ACC112 (cell line): Measurements from ENCODE around the gene CD7.

Experiments
- H2AFZ ChIP-seq: fragments of 200-600 bp; sonication (generic); one replicate; pipeline ENCODE4 v1.6.0; 2017; ENCODE audit warnings: antibody characterized with exemption, low read length; ENCODE audit not compliant: unreplicated experiment
- H3K27ac ChIP-seq: fragments of 200-600 bp; sonication (generic); 2 replicates; pipeline ENCODE4 v1.5.1; 2014; ENCODE audit warnings: low read depth, mild to moderate bottlenecking, antibody characterized with exemption, low read length, moderate library complexity
- H3K27me3 ChIP-seq: fragments of 200-600 bp; sonication (generic); 2 replicates; pipeline ENCODE4 v1.6.1; 2014; ENCODE audit warnings: mild to moderate bottlenecking, antibody characterized with exemption, low read length, moderate library complexity, mixed read lengths; ENCODE audit not compliant: insufficient read depth
- H3K36me3 ChIP-seq: fragments of 200-600 bp; sonication (generic); 2 replicates; pipeline ENCODE4 v1.6.1; 2016; ENCODE audit warnings: mild to moderate bottlenecking, antibody characterized with exemption, low read length, moderate library complexity, mixed read lengths; ENCODE audit not compliant: insufficient read depth
- H3K4me1 ChIP-seq: fragments of 200-600 bp; sonication (generic); one replicate; pipeline ENCODE4 v1.6.1; 2016; ENCODE audit warnings: low read length, mixed read lengths; ENCODE audit not compliant: insufficient read depth, unreplicated experiment, control insufficient read depth
- H3K4me3 ChIP-seq: fragments of 200-600 bp; sonication (generic); 2 replicates; pipeline ENCODE4 v1.5.1; 2014; ENCODE audit warnings: mild to moderate bottlenecking, low read depth, low read length
- H3K79me2 ChIP-seq: fragments of 200-600 bp; sonication (generic); one replicate; pipeline ENCODE4 v1.6.0; 2016; ENCODE audit warnings: low read length; ENCODE audit not compliant: control insufficient read depth, unreplicated experiment, insufficient read depth

The CD7 gene

DNA sequence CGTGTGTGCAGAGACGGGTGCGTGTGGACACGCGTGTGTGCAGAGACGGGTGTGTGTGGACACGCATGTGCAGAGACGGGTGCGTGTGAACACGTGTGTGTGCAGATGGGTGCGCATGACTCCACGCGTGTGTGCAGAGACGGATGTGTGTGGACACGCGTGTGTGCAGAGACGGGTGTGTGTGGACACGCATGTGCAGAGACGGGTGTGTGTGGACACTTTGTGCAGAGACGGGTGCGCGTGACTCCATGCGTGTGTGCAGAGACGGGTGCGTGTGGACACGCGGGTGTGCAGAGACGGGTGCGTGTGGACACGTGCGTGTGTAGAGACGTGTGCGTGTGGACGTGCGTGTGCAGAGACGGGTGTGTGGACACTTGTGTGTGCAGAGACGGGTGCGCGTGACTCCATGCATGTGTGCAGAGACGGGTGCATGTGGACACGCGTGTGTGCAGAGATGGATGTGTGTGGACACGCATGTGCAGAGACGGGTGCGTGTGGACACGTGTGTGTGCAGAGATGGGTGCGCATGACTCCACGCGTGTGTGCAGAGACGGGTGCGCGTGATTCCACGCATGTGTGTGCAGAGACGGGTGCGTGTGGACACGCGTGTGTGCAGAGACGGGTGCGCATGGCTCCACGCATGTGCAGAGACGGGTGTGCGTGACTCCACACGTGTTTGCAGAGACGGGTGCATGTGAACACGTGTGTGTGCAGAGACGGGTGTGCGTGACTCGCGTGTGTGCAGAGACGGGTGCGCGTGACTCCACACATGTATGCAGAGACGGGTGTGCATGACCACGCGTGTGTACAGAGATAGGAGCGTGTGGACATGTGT, 1.6 kb upstream of the CD7 start:
- Histone ChIP-seq H3K4me3 (no peak overlapping the region), H3K4me1 (peaks cover 7% of the 10 kb centered on the region), H3K79me2 (no peaks in the 10 kb centered on the region), H3K36me3 (no peaks in the 10 kb centered on the region), H3K27me3 (peaks cover 17% of the 10 kb centered on the region; the same call in 1 of the 2 replicates), H2AFZ (no peak overlapping the region), H3K27ac (no peak overlapping the region)

DNA sequence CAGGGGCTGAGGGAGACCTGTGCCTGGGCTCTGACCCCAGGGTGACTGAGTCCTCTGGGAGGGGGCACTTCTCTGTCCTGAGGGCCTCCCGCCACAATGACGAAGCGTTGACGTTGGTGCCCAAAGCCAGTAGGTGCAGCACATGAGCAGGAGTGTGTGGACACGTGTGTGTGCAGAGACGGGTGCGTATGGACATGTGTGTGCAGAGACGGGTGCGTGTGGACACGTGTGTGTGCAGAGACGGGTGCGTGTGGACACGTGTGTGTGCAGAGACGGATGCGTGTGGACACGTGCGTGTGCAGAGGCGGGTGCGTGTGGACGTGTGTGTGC, 726 bp upstream of the CD7 start:
- peaks cover 7% of the 10 kb centered on the region for H3K4me1 ChIP-seq
- H3K79me2 ChIP-seq: no peaks in the 10 kb centered on the region
- no peak overlapping the region for H2AFZ ChIP-seq
- H3K27ac ChIP-seq: no peak overlapping the region
- H3K4me3 ChIP-seq: no peak overlapping the region
- no peaks in the 10 kb centered on the region for H3K36me3 ChIP-seq
- peaks cover 17% of the 10 kb centered on the region; the same call in 1 of the 2 replicates for H3K27me3 ChIP-seq

DNA sequence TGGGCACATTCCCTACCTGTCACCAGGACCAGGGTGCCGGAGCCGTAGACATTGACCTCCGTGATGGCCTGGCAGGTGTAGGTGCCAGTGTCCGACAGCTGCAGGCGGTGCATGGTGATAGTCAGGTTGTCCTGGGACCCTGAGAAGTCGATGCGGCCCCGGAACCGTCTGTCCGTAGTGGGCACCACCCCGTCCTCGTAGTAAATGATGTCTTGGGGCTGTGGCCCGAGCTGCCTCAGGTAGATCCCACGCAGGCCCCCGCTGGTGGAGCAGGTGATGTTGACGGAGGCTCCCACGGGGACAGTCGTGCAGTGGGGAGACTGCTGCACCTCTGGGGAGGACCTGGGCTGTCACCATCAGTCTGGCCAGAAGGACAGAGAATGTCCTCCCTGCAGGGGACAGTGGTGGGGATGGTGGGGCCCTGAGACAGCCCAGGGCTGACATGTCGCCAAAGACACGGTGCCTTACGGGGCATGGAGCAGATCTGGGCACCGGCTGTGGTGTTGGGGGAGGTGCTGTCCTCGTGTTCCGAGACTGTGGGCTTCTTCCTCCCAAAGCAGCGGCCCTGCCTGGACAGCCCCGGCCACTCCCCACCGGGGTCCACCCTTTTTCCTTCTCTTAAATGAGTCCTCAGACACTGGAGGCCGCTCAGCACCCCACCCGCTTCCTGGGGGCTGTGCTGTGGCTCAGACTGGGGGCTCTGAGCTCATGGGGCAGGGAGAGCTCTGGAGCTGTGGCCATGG, 586 bp downstream of the CD7 start:
- no peaks in the 10 kb centered on the region for H3K79me2 ChIP-seq
- peaks cover 17% of the 10 kb centered on the region; the same call in 1 of the 2 replicates for H3K27me3 ChIP-seq
- no peak overlapping the region for H2AFZ ChIP-seq
- H3K27ac ChIP-seq: no peak overlapping the region
- peaks cover 7% of the 10 kb centered on the region for H3K4me1 ChIP-seq
- H3K36me3 ChIP-seq: no peaks in the 10 kb centered on the region
- no peak overlapping the region for H3K4me3 ChIP-seq

DNA sequence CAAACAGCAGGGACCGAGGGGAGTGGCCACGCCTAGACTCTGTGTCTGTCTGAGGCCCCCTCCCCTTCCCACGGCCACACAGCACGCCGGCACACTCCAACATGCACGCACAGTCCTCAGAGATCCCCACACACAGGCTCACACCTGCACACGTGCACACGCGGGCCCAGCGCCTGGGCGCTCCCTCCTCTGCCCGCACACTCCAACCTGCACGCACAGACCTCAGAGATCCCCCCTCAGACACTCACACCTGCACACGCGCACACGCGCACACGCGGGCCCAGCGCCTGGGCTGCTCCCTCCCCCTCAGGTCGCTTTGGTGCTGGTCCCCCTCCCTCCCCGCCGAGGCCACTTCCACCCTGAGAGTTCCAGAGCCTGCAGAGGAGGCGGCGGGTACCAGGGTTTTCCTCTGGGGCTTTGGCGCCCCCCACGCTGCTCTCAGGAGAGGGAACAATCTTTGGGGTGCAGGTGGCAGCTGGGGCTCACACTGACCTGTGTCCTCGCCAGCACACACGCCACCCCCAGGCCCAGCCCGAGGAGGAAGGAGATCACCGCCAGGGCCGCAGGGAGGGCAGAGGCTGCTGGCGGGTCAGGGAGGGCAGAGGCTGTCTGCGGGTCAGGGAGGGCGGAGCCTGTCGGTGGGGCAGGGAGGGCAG, 1.6 kb downstream of the CD7 start:
- Histone ChIP-seq H3K36me3 (no peaks in the 10 kb centered on the region), H2AFZ (no peak overlapping the region), H3K4me3 (no peak overlapping the region), H3K79me2 (no peaks in the 10 kb centered on the region), H3K27ac (no peak overlapping the region), H3K4me1 (peaks cover 7% of the 10 kb centered on the region), H3K27me3 (peaks cover 17% of the 10 kb centered on the region; the same call in 1 of the 2 replicates)

DNA sequence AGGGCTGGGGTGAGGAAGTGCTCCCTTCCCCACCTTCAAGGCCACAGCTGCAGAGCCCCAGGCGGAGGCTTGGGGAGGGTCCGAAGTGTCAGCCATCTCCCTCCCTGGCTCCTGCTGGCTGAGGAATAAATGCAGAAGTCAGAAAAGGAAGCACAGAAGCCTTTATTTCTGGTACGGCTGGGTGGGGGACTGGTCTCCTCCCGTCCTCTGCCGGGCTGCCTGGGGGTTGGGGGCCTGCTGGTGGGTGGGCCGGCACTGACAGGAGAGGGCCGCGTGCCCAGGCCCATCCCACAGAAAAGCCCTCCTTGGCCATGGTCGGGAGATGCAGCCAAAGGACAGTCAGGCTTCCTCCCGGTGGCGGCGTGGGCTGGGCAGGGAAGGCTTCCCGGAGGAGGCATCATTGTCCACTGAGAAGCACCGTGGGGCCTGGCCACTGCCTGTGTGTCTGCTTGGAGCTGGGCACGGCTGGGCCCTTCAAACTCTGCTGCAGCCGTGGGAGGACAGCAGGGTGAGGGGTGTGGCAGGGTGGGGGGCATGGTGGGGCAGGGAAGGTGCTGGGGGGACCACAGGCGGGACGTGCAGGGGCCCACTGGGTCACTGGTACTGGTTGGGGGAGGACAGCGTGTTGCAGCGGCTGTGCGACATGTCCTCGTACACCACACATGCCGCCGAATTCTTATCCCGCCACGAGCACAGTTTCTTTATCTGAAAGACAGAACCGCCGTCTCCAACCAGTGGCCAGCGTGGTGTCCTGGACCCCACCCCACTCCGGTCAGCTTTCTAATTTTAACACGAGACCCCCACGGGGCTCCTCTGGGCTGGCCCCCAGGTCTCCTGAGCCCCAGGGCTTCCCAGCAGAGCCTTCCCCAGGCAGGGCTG, 2.4 kb downstream of the CD7 start:
- peaks cover 7% of the 10 kb centered on the region for H3K4me1 ChIP-seq
- no peak overlapping the region for H3K4me3 ChIP-seq
- H3K79me2 ChIP-seq: no peaks in the 10 kb centered on the region
- H2AFZ ChIP-seq: no peak overlapping the region
- no peaks in the 10 kb centered on the region for H3K36me3 ChIP-seq
- H3K27me3 ChIP-seq: peaks cover 17% of the 10 kb centered on the region; the same call in 1 of the 2 replicates
- H3K27ac ChIP-seq: no peak overlapping the region

DNA sequence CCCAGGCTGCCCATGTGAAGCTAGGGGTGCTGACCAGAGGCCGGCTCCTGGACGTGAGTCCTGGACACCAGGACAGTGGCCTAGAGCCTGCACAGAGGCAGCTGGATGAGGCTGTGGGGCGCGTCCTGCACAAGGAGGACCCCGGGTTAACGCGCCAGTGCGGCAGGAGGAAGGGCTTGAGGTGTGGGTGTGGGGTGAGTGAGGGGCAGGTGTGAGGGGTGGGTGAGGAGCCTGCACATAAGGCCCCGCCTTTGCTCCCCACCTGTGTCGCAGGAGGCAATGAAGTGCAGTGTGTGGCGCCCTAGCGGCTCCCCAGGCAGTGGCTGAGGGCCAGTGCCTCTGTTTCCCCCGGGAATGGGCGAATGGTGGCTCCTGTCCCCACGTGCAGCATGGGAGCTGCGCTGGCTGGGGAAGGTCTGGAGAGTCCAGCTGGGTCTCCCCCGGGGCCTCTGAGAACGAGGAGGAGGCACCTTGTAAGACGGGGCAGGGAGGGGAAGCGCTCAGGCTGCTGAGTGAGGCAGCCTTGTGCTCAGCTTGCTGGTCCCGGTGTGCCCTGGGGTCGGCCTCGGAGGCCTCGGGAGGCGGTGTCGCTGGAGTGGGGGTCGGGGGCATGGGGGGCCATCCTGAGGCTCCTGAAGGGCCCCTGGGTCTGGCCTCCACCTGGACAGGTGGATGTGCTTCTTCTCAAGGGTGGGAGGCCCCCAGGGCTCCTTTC, 3.2 kb downstream of the CD7 start:
- Histone ChIP-seq H2AFZ (no peak overlapping the region), H3K36me3 (no peaks in the 10 kb centered on the region), H3K27me3 (peaks cover 17% of the 10 kb centered on the region; the same call in 1 of the 2 replicates), H3K79me2 (no peaks in the 10 kb centered on the region), H3K27ac (no peak overlapping the region), H3K4me1 (peaks cover 7% of the 10 kb centered on the region), H3K4me3 (no peak overlapping the region)

DNA sequence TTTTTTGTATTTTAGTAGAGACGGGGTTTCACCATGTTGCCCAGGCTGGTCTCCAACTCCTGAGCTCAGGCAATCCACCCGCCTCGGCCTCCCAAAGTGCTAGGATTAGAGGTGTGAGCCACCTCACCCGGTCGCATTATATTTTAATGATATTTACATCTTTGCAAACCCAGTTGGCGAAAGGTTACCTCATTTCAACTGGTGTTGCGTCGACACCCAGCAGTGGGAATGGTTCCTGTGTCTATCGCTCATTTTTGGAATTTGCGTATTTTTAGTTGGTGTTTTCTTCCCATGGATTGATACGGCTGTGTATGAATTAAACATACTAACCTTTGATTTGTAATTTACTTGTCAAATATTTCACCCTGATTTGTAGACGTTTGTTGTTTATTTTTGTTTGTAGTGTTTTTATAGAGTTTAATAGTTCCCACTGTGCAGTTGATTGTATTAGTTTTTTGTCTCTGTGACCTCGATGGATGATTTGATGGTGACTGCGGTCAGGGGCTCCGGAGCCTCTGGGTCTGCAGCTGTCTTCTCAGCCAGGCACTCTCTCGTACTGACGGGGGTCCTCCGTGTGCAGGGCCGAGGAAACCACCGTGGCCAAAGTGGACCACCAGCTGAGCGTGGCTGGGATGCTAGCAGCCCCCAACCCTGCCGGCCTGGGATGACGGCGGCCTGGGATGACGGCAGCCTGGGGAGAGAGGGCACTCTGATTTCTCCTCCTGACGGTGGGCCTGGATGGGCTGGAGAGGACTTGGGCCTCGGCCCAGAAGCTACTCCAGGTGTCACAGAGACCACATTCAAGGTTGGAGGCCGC, 4.0 kb downstream of the CD7 start:
- peaks cover 7% of the 10 kb centered on the region for H3K4me1 ChIP-seq
- H3K4me3 ChIP-seq: no peak overlapping the region
- no peak overlapping the region for H2AFZ ChIP-seq
- no peaks in the 10 kb centered on the region for H3K36me3 ChIP-seq
- H3K27ac ChIP-seq: no peak overlapping the region
- H3K27me3 ChIP-seq: peaks cover 17% of the 10 kb centered on the region; the same call in 1 of the 2 replicates
- no peaks in the 10 kb centered on the region for H3K79me2 ChIP-seq

DNA sequence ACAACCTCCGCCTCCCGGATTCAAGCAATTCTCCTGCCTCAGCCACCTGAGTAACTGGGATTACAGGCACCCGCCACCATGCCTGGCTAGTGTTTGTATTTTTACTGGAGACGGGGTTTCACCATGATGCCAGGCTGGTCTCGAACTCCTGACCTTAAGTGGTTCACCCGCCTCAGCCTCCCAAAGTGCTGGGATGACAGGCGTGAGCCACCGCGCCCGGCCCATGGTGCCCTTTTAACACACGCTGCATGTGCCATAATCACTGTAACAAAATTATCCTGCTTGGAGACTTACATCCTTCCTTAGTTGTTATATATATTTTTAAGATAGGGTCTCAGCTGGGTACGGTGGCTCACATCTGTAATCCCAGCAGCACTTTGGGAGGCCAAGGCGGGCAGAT, 5.4 kb downstream of the CD7 start:
- Histone ChIP-seq H3K27ac (no peak overlapping the region), H3K4me1 (peaks cover 7% of the 10 kb centered on the region), H3K27me3 (peaks cover 17% of the 10 kb centered on the region; the same call in 1 of the 2 replicates), H3K36me3 (no peaks in the 10 kb centered on the region), H2AFZ (no peak overlapping the region), H3K4me3 (no peak overlapping the region), H3K79me2 (no peaks in the 10 kb centered on the region)

DNA sequence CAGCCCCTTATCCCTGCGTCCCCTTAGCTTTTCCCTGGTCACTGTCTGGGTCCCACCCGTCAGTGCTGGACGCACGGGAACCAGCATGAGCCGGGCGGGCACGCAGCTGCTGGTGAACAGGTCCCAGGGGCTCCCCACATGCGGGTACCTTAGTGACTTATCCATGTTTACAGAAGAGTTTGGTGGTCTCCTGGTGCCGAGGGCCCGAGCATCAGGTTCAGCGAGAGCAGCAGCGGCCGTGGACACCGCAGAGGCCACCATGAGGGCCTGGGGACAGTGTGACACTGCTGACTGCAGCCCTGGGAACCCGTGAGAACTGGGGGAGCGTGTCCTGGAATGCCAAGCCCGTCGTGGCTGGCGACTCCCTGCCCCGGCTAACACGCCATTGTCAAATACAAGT, 6.5 kb downstream of the CD7 start:
- no peaks in the 10 kb centered on the region for H3K36me3 ChIP-seq
- no peak overlapping the region for H3K4me3 ChIP-seq
- no peak overlapping the region for H3K27ac ChIP-seq
- H3K79me2 ChIP-seq: no peaks in the 10 kb centered on the region
- H2AFZ ChIP-seq: no peak overlapping the region
- H3K4me1 ChIP-seq: peaks cover 4% of the 10 kb centered on the region
- peaks cover 15% of the 10 kb centered on the region; the same call in 1 of the 2 replicates for H3K27me3 ChIP-seq
